GM12878 (cell line): Measurements from ENCODE around the gene RNU6-9. TPM values are rescaled to one million over a fixed set of nuclear protein-coding genes. Genes with fewer than 3 reads are reported as not detected.

Source experiments
- ATAC-seq: fragments of 200-7000 bp; cut with Tn5 transposase; 3 replicates; pipeline ENCODE4 v1.9.1; 2020; ENCODE audit warnings: mild to moderate bottlenecking, moderate library complexity
- BruUV-seq: library from RNA; stranded (reverse); fragments of 400-500 nt; replicated peaks from 2 replicates; lab custom pipeline; 2021; lab: Mats Ljungman, UMichigan
- CTCF ChIA-PET: fragments of 300-600 bp; sonication (Branson Sonifier 250); formaldehyde crosslinking; extraction: SDS; loops from one replicate; lab custom pipeline; 2021; ENCODE audit warnings: inconsistent platforms; lab: Yijun Ruan, JAX
- POLR2A ChIA-PET: fragments of 350-600 bp; formaldehyde crosslinking; extraction: SDS; loops from one replicate; lab custom pipeline; 2021; ENCODE audit warnings: inconsistent platforms; lab: Charles Lee
- RAD21 ChIA-PET: fragments of 300-600 bp; sonication (Branson Sonifier 250); formaldehyde crosslinking; loops from one replicate; lab custom pipeline; 2023; ENCODE audit warnings: antibody characterized with exemption; ENCODE audit not compliant: unreplicated experiment; lab: Charles Lee
- SMC1A ChIA-PET: fragments of 300-600 bp; sonication (Branson Sonifier 250); formaldehyde crosslinking; loops from one replicate; lab custom pipeline; 2023; ENCODE audit not compliant: unreplicated experiment, uncharacterized antibody; lab: Charles Lee
- DNase-seq: peaks from one replicate; pipeline ENCODE4 v3.0.0-alpha.2; 2011; ENCODE audit warnings: low read depth, low spot score
- FAIRE-seq: peaks from 3 replicates; lab custom pipeline; 2011; peaks lifted over from hg19 to GRCh38; lab: Jason Lieb, UNC
- H2AFZ ChIP-seq: 2 replicates; pipeline ENCODE4 v1.6.0; 2011; ENCODE audit warnings: low read depth, low read length, control low read depth; ENCODE audit not compliant: control insufficient read depth
- H3K27ac ChIP-seq: 2 replicates; pipeline ENCODE4 v1.5.1; 2011; ENCODE audit warnings: control low read depth; ENCODE audit not compliant: control insufficient read depth, insufficient read depth
- H3K27me3 ChIP-seq, 2 experiments: replicated peaks in 1 of 2; 2 replicates each; pipeline versions ENCODE4 v1.6.0 to v1.6.1; 2011; ENCODE audit warnings: low read length in 1 of 2; ENCODE audit not compliant: control insufficient read depth in 2 of 2, insufficient read depth in 2 of 2
- H3K36me3 ChIP-seq, 2 experiments: 2 replicates each; pipeline ENCODE4 v1.5.1; 2011; ENCODE audit warnings: low read length in 1 of 2; ENCODE audit not compliant: control insufficient read depth in 2 of 2, insufficient read depth in 2 of 2
- H3K4me1 ChIP-seq: 2 replicates; pipeline ENCODE4 v1.6.1; 2011; ENCODE audit warnings: mild to moderate bottlenecking, low read length, moderate library complexity, mixed read lengths; ENCODE audit not compliant: control insufficient read depth, insufficient read depth
- H3K4me2 ChIP-seq: 2 replicates; pipeline ENCODE4 v1.6.0; 2011; ENCODE audit warnings: control low read depth; ENCODE audit not compliant: control insufficient read depth, insufficient read depth
- H3K4me3 ChIP-seq: fragments of 200-600 bp; sonication (generic); 2 replicates; pipeline ENCODE4 v1.5.1; 2016
- H3K79me2 ChIP-seq: 2 replicates; pipeline ENCODE4 v1.6.0; 2011; ENCODE audit warnings: low read length; ENCODE audit not compliant: control insufficient read depth, insufficient read depth
- H3K9ac ChIP-seq: 2 replicates; pipeline ENCODE4 v1.8.0; 2011; ENCODE audit warnings: low read length, control low read depth, mixed read lengths; ENCODE audit not compliant: control insufficient read depth, insufficient read depth
- H3K9me3 ChIP-seq: replicated peaks from 3 replicates; pipeline ENCODE4 v1.5.1; 2011; ENCODE audit warnings: mild to moderate bottlenecking, low read length; ENCODE audit not compliant: control insufficient read depth, insufficient read depth
- H4K20me1 ChIP-seq: 2 replicates; pipeline ENCODE4 v1.6.0; 2011; ENCODE audit not compliant: control insufficient read depth, insufficient read depth
- RUNX3 ChIP-seq: IDR thresholded peaks from 2 replicates; pipeline ENCODE4 v1.6.1; 2012; ENCODE audit warnings: low read length, inconsistent platforms
- ZNF274 ChIP-seq: IDR thresholded peaks from one replicate; pipeline ENCODE4 v1.8.0; 2011; ENCODE audit not compliant: insufficient read length, insufficient read depth
- WGBS: methylation state at CpG from one replicate; pipeline ENCODE4 v1.1.6; 2016; ENCODE audit warnings: low lambda C conversion rate; ENCODE audit not compliant: insufficient replicate concordance, insufficient coverage; ENCODE audit errors: missing lambda C conversion rate; 5-methylcytosine and 5-hydroxymethylcytosine counted together
- in situ Hi-C: fragments of 300-500 bp; cut with MboI; formaldehyde crosslinking; loops from 9 replicates; pipeline ENCODE4 v1.14.3; 2018; ENCODE audit warnings: mixed read lengths
- intact Hi-C: fragments of 100-400 bp; cut with micrococcal nuclease; formaldehyde crosslinking; loops from one replicate; pipeline ENCODE4 v1.14.2; 2022; ENCODE audit not compliant: unreplicated experiment
- polyA plus RNA-seq, 11 experiments: library from polyadenylated mRNA; depleted of rRNA in 4 of 11; unstranded in 6 of 11; stranded (reverse) in 5 of 11; fragments of >200 nt; fragmentation: Nextera tagmentation in 4 of 11; fragmentation: Illumina TruSeq in 1 of 11; extraction: Ambion mirVana in 4 of 11; extraction: Trizol in 1 of 11; gene quantifications; 1 replicate in 1 of 11; 2 replicates in 10 of 11; pipeline versions ENCODE4 v1.2.1 to v1.2.3, GENCODE V29; 2011 to 2016; ENCODE audit warnings: inconsistent platforms in 2 of 11, missing spikeins in 2 of 11, low read depth in 1 of 11
- total RNA-seq, 4 experiments: library from RNA; depleted of rRNA in 3 of 4; stranded (reverse); fragments of >200 nt in 3 of 4; fragmentation: Illumina TruSeq in 1 of 4; extraction: Trizol in 1 of 4; gene quantifications; 2 replicates each; pipeline versions ENCODE4 v1.2.1 to v1.2.3, GENCODE V29; 2013 to 2021
- TF ChIP-seq, protein P1 (sequence below): IDR thresholded peaks from 2 replicates; pipeline ENCODE4 v1.6.1; 2012; ENCODE audit warnings: mild to moderate bottlenecking, low read depth, low read length

The RNU6-9 gene
- total and polyA plus RNA-seq, 10 of the 15 experiments (the other 5 are each of a cell fraction or from before 2014, with no cell fraction given) = not detected

DNA sequence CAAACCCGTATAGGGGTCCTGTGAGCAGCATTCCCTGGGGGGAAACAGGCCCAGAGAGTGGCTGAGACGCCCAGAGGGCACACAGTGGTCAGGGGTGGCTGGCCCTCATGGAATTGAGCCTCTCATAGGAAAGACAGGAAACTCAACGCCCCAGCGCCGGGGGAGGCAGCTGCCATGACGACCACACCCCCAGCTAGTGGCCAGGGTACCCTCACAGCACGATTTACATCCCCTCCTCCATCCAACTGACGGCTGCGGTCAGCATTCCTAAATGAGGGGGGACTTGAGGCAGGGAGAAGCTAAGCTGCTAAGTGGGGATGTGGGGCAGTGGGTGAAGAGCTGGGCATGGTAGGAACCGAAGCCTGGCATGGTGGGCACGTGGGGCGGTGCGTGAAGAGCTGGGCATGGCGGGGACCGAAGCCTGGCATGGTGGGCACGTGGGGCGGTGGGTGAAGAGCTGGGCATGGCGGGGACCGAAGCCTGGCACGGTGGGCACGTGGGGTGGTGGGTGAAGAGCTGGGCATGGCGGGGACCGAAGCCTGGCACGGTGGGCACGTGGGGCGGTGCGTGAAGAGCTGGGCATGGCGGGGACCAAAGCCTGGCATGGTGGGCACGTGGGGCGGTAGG, 10.3 kb upstream of the RNU6-9 start:
- Histone ChIP-seq H3K9me3 (no peaks in the 10 kb centered on the region; the same call in 2 of the 3 replicates), H3K9ac (no peak overlapping the region), H3K79me2 (no peaks in the 10 kb centered on the region), H3K36me3 (peaks cover 0 to 3% of the 10 kb centered on the region in 2 experiments; a peak in 3 of 4 replicates), H3K4me1 (no peaks in the 10 kb centered on the region), H3K4me3 (no peak overlapping the region), H4K20me1 (no peaks in the 10 kb centered on the region), H3K4me2 (no peak overlapping the region), H3K27me3 (no peaks in the 10 kb centered on the region), H2AFZ (no peak overlapping the region), H3K27ac (no peak overlapping the region)
- CTCF ChIA-PET = no interaction called here
- DNase-seq (no peak), ATAC-seq (no peak), FAIRE-seq (no peak)
- WGBS = 91% methylated on average over 17 of the region's 30 CpGs
- RAD21 ChIA-PET = no interaction called here
- POLR2A ChIA-PET = interaction anchor here (0.7 kb wide), 1 partner anchor 208 kb away, joined by 3 read pairs; no protein-coding TSS in a partner anchor
- in situ Hi-C loops = no loop called here
- TF ChIP-seq ZNF274 (no peak), RUNX3 (no peak)
- TF ChIP-seq, protein P1, sequence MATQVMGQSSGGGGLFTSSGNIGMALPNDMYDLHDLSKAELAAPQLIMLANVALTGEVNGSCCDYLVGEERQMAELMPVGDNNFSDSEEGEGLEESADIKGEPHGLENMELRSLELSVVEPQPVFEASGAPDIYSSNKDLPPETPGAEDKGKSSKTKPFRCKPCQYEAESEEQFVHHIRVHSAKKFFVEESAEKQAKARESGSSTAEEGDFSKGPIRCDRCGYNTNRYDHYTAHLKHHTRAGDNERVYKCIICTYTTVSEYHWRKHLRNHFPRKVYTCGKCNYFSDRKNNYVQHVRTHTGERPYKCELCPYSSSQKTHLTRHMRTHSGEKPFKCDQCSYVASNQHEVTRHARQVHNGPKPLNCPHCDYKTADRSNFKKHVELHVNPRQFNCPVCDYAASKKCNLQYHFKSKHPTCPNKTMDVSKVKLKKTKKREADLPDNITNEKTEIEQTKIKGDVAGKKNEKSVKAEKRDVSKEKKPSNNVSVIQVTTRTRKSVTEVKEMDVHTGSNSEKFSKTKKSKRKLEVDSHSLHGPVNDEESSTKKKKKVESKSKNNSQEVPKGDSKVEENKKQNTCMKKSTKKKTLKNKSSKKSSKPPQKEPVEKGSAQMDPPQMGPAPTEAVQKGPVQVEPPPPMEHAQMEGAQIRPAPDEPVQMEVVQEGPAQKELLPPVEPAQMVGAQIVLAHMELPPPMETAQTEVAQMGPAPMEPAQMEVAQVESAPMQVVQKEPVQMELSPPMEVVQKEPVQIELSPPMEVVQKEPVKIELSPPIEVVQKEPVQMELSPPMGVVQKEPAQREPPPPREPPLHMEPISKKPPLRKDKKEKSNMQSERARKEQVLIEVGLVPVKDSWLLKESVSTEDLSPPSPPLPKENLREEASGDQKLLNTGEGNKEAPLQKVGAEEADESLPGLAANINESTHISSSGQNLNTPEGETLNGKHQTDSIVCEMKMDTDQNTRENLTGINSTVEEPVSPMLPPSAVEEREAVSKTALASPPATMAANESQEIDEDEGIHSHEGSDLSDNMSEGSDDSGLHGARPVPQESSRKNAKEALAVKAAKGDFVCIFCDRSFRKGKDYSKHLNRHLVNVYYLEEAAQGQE = no peak
- SMC1A ChIA-PET = no interaction called here
- no TSS peak for BruUV-seq
- intact Hi-C loops = no loop called here
